Measurements from ENCODE around the gene INPP4B. TPM values are rescaled to one million over a fixed set of nuclear protein-coding genes. Genes with fewer than 3 reads are reported as not detected.

INPP4B gene
- total RNA-seq, 1 experiment from 2014 or later = 41.0 TPM

GRCh38 chr4:142706381-142706780 is 139.7 kb downstream of the INPP4B start:
- Histone ChIP-seq H3K79me2 (ENCODE audit: low read length) (no peaks in the 10 kb centered on the region), H3K9ac (ENCODE audit: low read length) (no peak overlapping the region), H4K20me1 (ENCODE audit: low read length) (no peaks in the 10 kb centered on the region), H3K9me2 (replicated peaks; ENCODE audit: low read length) (no peaks in the 10 kb centered on the region; the same call in 1 of the 2 replicates), H3K27me3 (ENCODE audit: low read length) (no peaks in the 10 kb centered on the region), H3K4me3 (ENCODE audit: low read length) (no peak overlapping the region), H3F3A (ENCODE audit: low read length, unreplicated experiment) (no peaks in the 10 kb centered on the region), H3K4me2 (ENCODE audit: low read length) (no peak overlapping the region), H2AFZ (ENCODE audit: low read length) (no peak overlapping the region), H3K27ac (ENCODE audit: low read length) (no peak overlapping the region), H3K9me3 (ENCODE audit: low read length) (no peaks in the 10 kb centered on the region), H3K36me3 (ENCODE audit: low read depth, low read length) (no peaks in the 10 kb centered on the region), H3K4me1 (ENCODE audit: insufficient read depth, low read length) (peaks cover 4% of the 10 kb centered on the region)
- POLR2A ChIA-PET (ENCODE audit: unreplicated experiment) = no interaction called here
- ATAC-seq = no peak
- TF ChIP-seq EZH2phosphoT487 (IDR thresholded peaks at IDR 0.05; ENCODE audit: borderline replicate concordance, low read length) = no peak
- TF ChIP-seq CTCF (conservative IDR thresholded peaks at IDR 0.05; ENCODE audit: low read depth, low read length) = no peak
- TF ChIP-seq EZH2 (IDR thresholded peaks at IDR 0.05; ENCODE audit: low read length, unreplicated experiment) = no peak
- CTCF ChIA-PET = no interaction called here
- intact Hi-C loops (cut with micrococcal nuclease) = no loop called here
- no TSS peak for BruUV-seq (replicated peaks)
- no peak for DNase-seq

- H3K27ac ChIP-seq (ENCODE audit: low read length) = no peak overlapping the region
- BruUV-seq (replicated peaks) = no TSS peak
- H3K4me2 ChIP-seq (ENCODE audit: low read length) = no peak overlapping the region
- peaks cover 4% of the 10 kb centered on the region for H3K4me1 ChIP-seq (ENCODE audit: insufficient read depth, low read length)
- ChIA-PET CTCF (no interaction called here), POLR2A (ENCODE audit: unreplicated experiment) (no interaction called here)
- no peaks in the 10 kb centered on the region for H3K9me3 ChIP-seq (ENCODE audit: low read length)
- no peaks in the 10 kb centered on the region for H3K36me3 ChIP-seq (ENCODE audit: low read depth, low read length)
- DNase-seq = peak; percentile 37
- H3F3A ChIP-seq (ENCODE audit: low read length, unreplicated experiment) = no peaks in the 10 kb centered on the region
- intact Hi-C loops (cut with micrococcal nuclease) = no loop called here
- no peaks in the 10 kb centered on the region for H4K20me1 ChIP-seq (ENCODE audit: low read length)
- no peaks in the 10 kb centered on the region; the same call in 1 of the 2 replicates for H3K9me2 ChIP-seq (replicated peaks; ENCODE audit: low read length)
- H3K9ac ChIP-seq (ENCODE audit: low read length) = no peak overlapping the region
- TF ChIP-seq EZH2phosphoT487 (IDR thresholded peaks at IDR 0.05; ENCODE audit: borderline replicate concordance, low read length) (no peak), CTCF (conservative IDR thresholded peaks at IDR 0.05; ENCODE audit: low read depth, low read length) (no peak), EZH2 (IDR thresholded peaks at IDR 0.05; ENCODE audit: low read length, unreplicated experiment) (no peak)
- no peak overlapping the region for H2AFZ ChIP-seq (ENCODE audit: low read length)
- ATAC-seq = peak; percentile 72
- H3K27me3 ChIP-seq (ENCODE audit: low read length) = no peaks in the 10 kb centered on the region
- no peak overlapping the region for H3K4me3 ChIP-seq (ENCODE audit: low read length)
- no peaks in the 10 kb centered on the region for H3K79me2 ChIP-seq (ENCODE audit: low read length)
Measured at GRCh38 chr4:142705820-142706219, 140.3 kb downstream of the INPP4B start.

- intact Hi-C loops (cut with micrococcal nuclease) = no loop called here
- Histone ChIP-seq H2AFZ (ENCODE audit: low read length) (no peak overlapping the region), H3F3A (ENCODE audit: low read length, unreplicated experiment) (no peaks in the 10 kb centered on the region), H3K27ac (ENCODE audit: low read length) (no peak overlapping the region), H3K9me2 (replicated peaks; ENCODE audit: low read length) (no peaks in the 10 kb centered on the region), H3K79me2 (ENCODE audit: low read length) (no peaks in the 10 kb centered on the region), H3K9me3 (ENCODE audit: low read length) (no peaks in the 10 kb centered on the region), H3K4me2 (ENCODE audit: low read length) (no peak overlapping the region), H3K9ac (ENCODE audit: low read length) (no peak overlapping the region), H3K36me3 (ENCODE audit: low read depth, low read length) (no peaks in the 10 kb centered on the region), H4K20me1 (ENCODE audit: low read length) (no peaks in the 10 kb centered on the region), H3K27me3 (ENCODE audit: low read length) (no peaks in the 10 kb centered on the region), H3K4me3 (ENCODE audit: low read length) (no peak overlapping the region), H3K4me1 (ENCODE audit: insufficient read depth, low read length) (peaks cover 4% of the 10 kb centered on the region)
- no peak for DNase-seq
- POLR2A ChIA-PET (ENCODE audit: unreplicated experiment) = no interaction called here
- BruUV-seq (replicated peaks) = no TSS peak
- no peak for ATAC-seq
- CTCF ChIA-PET = no interaction called here
- TF ChIP-seq CTCF (conservative IDR thresholded peaks at IDR 0.05; ENCODE audit: low read depth, low read length) = no peak
- TF ChIP-seq EZH2phosphoT487 (IDR thresholded peaks at IDR 0.05; ENCODE audit: borderline replicate concordance, low read length) = no peak
- no peak for TF ChIP-seq EZH2 (IDR thresholded peaks at IDR 0.05; ENCODE audit: low read length, unreplicated experiment)
Measured at GRCh38 chr4:142703694-142704309, 142.3 kb downstream of the INPP4B start.

All from PC-3 (cell line).